A204.1 (cell line): ENCODE data around the gene PRKAR2A.
"Not testable (repeated sequence)": the region's sequence is repeated elsewhere in the genome, so short reads cannot be mapped to it uniquely, and the experiment has no call there.

Source experiments
- FAIRE-seq: peaks from 2 replicates; lab custom pipeline; 2012; peaks lifted over from hg19 to GRCh38; lab: Jason Lieb, UNC

Gene PRKAR2A

GRCh38 chr3:48776854-48777253, 70.8 kb downstream of the PRKAR2A start:
- FAIRE-seq = no peak

GRCh38 chr3:48770192-48770502, 77.5 kb downstream of the PRKAR2A start:
- no peak for FAIRE-seq

- FAIRE-seq = no peak
These were observed 82.3 kb downstream of the PRKAR2A start for GRCh38 chr3:48765376-48765775.

- no peak for FAIRE-seq
These were observed 84.9 kb downstream of the PRKAR2A start for GRCh38 chr3:48762816-48763215.

- not testable (repeated sequence) for FAIRE-seq
These were observed 87.6 kb downstream of the PRKAR2A start for GRCh38 chr3:48759991-48760540.

- FAIRE-seq = not testable (repeated sequence)
These were observed 88.1 kb downstream of the PRKAR2A start for GRCh38 chr3:48759531-48759930.

- FAIRE-seq = no peak
These were observed 88.6 kb downstream of the PRKAR2A start for GRCh38 chr3:48759071-48759470.

GRCh38 chr3:48756640-48757039, 91.0 kb downstream of the PRKAR2A start:
- no peak for FAIRE-seq

GRCh38 chr3:48750856-48751255, 96.8 kb downstream of the PRKAR2A start:
- FAIRE-seq = no peak

- no peak for FAIRE-seq
These were observed 98.9 kb downstream of the PRKAR2A start for GRCh38 chr3:48748754-48749153.

GRCh38 chr3:48747706-48748105, 100.0 kb downstream of the PRKAR2A start:
- FAIRE-seq = no peak

GRCh38 chr3:48747015-48747615, 100.6 kb downstream of the PRKAR2A start:
- no peak for FAIRE-seq

- FAIRE-seq = no peak
These were observed 103.9 kb downstream of the PRKAR2A start for GRCh38 chr3:48743773-48744172.

- FAIRE-seq = not testable (repeated sequence)
These were observed 106.4 kb downstream of the PRKAR2A start for GRCh38 chr3:48741226-48741625.

GRCh38 chr3:48739955-48740823, 107.5 kb downstream of the PRKAR2A start:
- FAIRE-seq = no peak

- FAIRE-seq = no peak
These were observed 108.1 kb downstream of the PRKAR2A start for GRCh38 chr3:48739617-48739954.

- FAIRE-seq = no peak
These were observed 108.6 kb downstream of the PRKAR2A start for GRCh38 chr3:48738926-48739616.

- no peak for FAIRE-seq
These were observed 109.5 kb downstream of the PRKAR2A start for GRCh38 chr3:48738144-48738536.

- FAIRE-seq = not testable (repeated sequence)
These were observed 112.5 kb downstream of the PRKAR2A start for GRCh38 chr3:48735075-48735767.

- FAIRE-seq = not testable (repeated sequence)
These were observed 113.1 kb downstream of the PRKAR2A start for GRCh38 chr3:48734541-48734940.

GRCh38 chr3:48733752-48734518, 113.7 kb downstream of the PRKAR2A start:
- FAIRE-seq = not testable (repeated sequence)

GRCh38 chr3:48727511-48727910, 120.2 kb downstream of the PRKAR2A start:
- no peak for FAIRE-seq
